PC-9 (cell line): ENCODE results near the gene NYNRIN.

ENCODE experiments used
- EZH2 ChIP-seq: fragments of 200-600 bp; sonication (generic); IDR thresholded peaks from 2 replicates; pipeline ENCODE4 v1.8.0; 2017; ENCODE audit warnings: antibody characterized with exemption, low read depth
- TF ChIP-seq, protein P1 (sequence below): fragments of 200-600 bp; sonication (generic); conservative IDR thresholded peaks from 2 replicates; pipeline ENCODE4 v1.6.1; 2017; ENCODE audit warnings: mixed run types, antibody characterized with exemption, mild to moderate bottlenecking, moderate library complexity

- TF ChIP-seq, protein P1, sequence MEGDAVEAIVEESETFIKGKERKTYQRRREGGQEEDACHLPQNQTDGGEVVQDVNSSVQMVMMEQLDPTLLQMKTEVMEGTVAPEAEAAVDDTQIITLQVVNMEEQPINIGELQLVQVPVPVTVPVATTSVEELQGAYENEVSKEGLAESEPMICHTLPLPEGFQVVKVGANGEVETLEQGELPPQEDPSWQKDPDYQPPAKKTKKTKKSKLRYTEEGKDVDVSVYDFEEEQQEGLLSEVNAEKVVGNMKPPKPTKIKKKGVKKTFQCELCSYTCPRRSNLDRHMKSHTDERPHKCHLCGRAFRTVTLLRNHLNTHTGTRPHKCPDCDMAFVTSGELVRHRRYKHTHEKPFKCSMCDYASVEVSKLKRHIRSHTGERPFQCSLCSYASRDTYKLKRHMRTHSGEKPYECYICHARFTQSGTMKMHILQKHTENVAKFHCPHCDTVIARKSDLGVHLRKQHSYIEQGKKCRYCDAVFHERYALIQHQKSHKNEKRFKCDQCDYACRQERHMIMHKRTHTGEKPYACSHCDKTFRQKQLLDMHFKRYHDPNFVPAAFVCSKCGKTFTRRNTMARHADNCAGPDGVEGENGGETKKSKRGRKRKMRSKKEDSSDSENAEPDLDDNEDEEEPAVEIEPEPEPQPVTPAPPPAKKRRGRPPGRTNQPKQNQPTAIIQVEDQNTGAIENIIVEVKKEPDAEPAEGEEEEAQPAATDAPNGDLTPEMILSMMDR = no peak
- no peak for TF ChIP-seq EZH2
Observed at GRCh38 chr14:24426150-24426911, 27.5 kb downstream of the NYNRIN start.
